ENCODE data around the gene MMP24.
"Not testable (repeated sequence)": the region's sequence is repeated elsewhere in the genome, so short reads cannot be mapped to it uniquely, and the experiment has no call there.

MMP24 gene

DNA sequence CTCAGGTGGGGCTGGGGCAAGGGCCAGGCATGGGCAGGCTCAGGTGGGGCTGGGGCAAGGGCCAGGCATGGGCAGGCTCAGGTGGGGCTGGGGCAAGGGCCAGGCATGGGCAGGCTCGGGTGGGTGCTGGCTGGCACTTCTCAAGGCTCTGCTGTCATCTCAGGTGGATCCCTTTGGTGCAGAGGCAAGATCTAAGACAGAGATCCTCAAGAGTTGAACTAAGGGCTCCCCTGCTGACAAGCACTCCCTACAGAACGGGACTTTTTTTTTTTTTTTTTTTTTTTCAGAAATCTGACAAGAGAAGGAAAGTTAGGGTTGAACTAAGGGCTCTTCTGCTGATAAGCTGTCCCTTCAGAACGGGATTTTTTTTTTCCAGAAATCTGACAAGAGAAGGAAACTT, 26.5 kb downstream of the MMP24 start:
- in situ Hi-C loops (cut with MboI; ENCODE audit: low sequenced_read_pairs): no loop called here

DNA sequence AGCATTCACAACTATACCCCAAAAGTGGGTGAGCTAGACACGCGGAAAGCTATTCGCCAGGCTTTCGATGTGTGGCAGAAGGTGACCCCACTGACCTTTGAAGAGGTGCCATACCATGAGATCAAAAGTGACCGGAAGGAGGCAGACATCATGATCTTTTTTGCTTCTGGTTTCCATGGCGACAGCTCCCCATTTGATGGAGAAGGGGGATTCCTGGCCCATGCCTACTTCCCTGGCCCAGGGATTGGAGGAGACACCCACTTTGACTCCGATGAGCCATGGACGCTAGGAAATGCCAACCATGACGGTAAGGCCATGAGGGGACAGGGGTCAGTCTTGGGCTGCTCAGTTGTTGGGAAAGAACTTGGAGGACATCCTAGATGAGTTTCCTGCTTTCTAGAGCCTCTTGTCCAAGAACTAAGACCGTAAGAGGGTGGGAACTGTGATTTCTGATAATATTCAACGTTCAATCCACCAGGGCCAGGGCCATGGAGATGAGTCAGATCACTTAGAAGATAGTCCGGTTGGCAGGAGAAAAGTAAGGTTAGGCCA, 28.0 kb downstream of the MMP24 start:
- in situ Hi-C loops (cut with MboI; ENCODE audit: low sequenced_read_pairs): no loop called here

DNA sequence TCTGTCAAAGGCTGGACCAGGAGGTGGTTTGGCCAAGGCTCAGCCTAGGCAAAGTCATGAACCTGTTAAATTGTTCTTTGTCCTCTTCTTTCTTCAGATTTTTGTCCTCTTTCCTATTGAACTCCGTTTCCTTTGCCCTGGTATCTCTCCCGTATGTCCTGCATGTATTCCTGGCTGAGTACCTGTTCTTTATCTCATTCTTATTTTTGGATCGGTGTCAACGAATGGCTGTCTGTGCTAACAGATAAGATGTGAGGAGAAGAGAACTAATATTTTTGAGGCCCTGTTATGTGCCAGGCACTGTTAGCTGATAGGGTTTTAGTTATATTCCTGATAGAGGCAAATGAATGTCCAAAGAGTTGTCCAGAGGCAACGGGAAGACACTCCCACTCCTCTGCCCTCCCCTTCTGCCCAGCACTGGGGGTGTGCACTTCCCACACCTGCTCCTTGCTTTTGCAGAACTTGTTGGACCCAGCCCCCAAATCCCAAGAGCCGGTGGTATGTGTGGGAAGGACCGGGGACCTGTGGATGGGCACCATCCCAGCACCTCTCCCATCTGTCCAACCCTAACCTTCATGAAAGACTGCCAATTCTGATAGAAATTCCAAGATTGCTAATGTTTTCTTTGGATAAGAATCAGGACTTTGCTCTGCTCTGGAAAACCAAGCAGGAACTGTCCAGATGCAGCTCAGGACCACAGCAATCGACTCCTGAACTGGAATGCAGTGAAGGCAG, 30.9 kb downstream of the MMP24 start:
- in situ Hi-C loops (cut with MboI; ENCODE audit: low sequenced_read_pairs): no loop called here

DNA sequence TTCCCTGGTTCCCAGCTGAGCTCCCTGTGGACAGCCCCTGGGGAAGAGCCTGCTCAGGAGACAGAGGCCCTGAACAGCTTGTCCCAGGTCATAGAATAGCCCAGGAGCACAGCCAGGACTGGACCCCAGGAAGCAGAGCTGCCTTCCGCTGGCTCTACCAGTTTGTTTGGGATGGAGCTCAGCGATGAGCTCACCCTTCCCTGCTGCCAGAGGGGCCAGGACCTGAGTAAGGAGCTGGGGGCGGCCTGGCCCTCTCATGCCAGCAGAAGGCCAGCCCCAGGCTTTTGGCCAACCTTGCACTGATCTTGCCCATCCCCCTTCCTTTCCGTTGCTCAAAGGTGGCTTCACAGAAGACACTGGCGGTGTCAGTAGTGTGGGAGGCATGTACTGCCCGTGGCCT, 33.9 kb downstream of the MMP24 start:
- in situ Hi-C loops (cut with MboI; ENCODE audit: low sequenced_read_pairs): no loop called here

DNA sequence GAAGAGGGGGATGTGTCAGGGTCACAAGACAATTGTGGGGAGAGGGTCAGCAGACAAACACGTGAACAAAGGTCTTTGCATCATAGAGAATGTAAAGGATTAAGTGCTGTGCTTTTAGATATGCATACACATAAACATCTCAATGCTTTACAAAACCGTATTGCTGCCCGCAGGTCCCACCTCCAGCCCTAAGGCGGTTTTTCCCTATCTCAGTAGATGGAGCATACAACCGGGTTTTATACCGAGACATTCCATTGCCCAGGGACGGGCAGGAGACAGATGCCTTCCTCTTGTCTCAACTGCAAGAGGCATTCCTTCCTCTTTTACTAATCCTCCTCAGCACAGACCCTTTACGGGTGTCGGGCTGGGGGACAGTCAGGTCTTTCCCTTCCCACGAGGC, 35.8 kb downstream of the MMP24 start:
- in situ Hi-C loops (cut with MboI; ENCODE audit: low sequenced_read_pairs): not testable (repeated sequence)

DNA sequence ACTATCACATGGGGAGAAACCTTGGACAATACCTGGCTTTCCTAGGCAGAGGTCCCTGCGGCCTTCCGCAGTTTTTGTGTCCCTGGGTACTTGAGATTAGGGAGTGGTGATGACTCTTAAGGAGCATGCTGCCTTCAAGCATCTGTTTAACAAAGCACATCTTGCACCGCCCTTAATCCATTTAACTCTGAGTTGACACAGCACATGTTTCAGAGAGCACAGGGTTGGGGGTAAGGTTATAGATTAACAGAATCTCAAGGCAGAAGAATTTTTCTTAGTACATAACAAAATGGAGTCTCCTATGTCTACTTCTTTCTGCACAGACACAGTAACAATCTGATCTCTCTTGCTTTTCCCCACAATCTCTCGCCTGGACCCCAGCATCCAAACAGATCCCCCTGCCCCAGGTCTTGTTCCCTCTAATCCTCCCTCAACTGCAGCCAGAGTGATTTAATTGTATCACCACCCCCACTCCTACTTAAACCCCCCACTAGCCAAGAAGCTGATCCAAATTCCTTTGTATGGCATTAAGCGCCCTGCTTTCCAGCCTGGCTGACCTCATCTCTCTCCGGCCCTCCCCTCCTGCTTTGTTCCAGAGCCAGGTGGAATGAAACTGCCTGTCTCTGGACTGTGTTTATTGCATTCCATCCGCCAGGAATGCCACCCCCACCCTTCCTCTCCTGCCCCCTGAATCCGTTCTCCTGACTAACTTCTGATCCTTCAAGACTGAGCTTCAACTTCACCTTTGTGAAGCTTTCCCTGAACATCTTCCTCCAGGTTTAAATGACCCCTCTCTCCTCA, 36.4 kb downstream of the MMP24 start:
- in situ Hi-C loops (cut with MboI; ENCODE audit: low sequenced_read_pairs): not testable (repeated sequence)

DNA sequence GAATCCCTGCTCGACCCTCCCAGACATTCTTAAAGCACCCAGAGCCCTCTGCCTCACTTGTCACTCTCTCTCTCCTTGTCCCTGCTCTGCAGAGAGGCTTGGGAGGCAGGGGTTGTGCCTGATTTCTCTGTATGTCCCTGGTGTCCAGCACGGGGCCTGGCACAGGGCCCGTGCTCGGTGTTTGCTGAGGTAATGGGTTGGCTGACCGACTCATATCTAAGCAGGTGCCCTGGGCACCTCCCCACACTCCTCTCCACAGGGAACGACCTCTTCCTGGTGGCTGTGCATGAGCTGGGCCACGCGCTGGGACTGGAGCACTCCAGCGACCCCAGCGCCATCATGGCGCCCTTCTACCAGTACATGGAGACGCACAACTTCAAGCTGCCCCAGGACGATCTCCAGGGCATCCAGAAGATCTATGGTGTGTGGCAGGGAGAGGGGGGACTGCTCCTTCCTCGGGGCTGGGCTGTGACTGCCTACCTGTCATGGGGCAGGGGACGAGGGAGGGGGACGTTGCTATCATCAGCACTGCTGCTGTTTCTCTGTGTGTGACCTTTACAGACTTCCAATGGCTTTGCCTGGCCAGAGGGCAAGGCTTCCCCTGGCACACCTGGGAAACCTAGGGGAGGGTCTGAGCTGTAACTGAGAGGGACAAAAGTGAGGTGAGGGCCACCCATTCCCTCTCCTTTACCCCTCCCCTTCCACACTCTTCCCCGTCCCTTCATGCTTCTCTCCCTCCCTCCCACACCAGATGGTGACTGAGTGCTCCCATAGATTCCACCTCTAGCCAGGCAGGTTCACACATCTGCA, 37.2 kb downstream of the MMP24 start:
- in situ Hi-C loops (cut with MboI; ENCODE audit: low sequenced_read_pairs): no loop called here

DNA sequence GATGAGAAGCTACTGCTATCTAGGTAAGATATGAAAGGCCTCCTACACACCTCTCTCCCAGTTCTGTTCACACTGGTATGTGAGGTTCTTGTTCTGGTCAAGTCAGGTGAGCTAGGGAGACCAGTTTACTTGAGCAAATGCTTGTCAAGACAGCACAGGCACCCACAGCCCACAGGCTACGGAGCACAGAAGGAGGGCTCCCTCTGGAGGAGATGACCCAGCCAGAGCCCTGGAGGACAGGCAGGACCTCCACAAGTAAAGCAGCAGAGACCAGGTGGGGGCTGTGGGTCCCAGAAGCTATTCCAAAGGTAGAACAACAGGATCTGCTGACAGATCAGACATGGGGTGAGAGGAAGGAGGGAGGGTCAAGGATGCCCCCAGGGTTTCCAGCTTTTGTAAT, 38.3 kb downstream of the MMP24 start:
- in situ Hi-C loops (cut with MboI; ENCODE audit: low sequenced_read_pairs): no loop called here

DNA sequence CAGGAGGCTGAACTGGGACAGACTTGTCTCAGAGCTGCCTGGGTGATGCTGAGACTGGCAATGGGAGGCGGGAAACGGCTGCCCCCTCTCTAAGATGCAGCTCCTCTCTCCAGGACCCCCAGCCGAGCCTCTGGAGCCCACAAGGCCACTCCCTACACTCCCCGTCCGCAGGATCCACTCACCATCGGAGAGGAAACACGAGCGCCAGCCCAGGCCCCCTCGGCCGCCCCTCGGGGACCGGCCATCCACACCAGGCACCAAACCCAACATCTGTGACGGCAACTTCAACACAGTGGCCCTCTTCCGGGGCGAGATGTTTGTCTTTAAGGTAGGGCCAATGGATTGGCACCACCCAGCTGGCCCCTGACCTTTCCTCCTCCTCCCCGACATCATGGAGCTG, 40.6 kb downstream of the MMP24 start:
- in situ Hi-C loops (cut with MboI; ENCODE audit: low sequenced_read_pairs): no loop called here

DNA sequence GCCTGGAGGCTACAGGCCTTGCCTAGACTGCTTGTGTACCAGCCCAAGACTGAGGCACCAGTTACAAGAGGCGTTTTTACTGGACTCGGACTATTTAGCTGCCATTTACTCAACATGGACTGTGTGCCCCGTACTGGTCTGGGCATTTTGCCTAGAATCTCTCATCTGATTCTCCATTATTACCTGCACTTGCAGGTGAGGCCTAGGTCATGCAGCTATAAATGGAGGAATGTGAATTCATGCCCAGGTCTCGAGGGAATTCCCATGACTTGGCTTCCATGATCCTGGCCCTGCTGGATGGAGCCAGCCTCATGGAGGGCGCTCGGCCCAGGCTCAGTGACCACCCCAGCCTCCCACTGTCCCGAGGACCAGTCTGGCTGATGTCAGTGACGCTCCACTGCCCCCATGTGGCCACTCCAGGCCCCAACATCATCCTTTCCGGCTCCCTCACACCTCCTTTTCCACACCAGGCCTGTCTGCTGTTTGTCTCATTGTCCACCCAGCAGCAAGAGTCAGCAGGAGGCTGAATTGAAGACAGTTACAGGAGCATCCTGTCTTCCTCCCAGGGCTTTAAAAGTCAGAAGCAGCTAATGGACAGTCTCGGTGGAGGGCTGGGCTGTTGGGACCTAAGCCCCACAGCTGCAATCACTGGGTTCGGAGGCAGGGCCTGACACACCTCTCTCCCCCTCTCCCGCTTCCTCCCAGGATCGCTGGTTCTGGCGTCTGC, 42.7 kb downstream of the MMP24 start:
- in situ Hi-C loops (cut with MboI; ENCODE audit: low sequenced_read_pairs): no loop called here

DNA sequence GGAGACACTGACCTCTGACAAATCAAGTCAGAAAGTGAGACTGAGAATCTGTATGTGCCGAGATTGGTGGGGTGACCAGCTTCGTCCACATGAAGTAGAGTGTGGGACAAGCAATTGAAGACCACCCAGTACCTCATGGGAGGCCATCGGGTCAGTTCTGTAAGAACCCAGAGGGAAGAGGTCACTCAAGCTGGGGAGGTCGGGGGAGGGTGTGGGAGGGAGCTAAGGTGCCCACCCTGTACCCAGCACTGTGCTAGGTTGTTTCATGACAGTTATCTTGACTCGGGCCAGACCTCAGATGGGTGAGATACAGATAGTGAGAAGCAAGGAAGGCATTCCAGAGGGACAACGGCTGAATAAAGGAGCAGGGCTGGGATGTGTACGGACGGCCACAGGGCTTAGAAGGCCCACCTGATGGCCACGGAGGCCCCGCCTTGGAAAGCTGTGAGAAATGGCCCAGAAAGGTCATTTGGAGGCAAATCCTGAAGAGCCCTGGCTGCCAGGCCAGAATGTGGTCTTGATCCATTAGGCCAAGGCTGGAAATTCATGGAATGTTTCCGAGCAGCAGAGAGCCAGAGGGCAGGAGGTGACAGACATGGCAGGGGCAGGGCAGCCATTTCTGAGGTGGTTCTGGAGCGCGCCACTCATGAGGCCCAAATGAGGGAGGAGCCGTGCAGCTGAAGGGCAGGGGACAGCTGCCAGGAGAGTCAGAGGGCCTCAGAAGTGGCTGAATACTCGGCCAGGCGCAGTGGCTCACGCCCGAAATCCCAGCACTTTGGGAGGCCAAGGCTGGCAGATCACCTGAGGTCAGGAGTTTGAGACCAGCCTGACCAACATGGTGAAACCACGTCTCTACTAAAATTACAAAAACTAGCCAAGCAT, 43.8 kb downstream of the MMP24 start:
- in situ Hi-C loops (cut with MboI; ENCODE audit: low sequenced_read_pairs): no loop called here

DNA sequence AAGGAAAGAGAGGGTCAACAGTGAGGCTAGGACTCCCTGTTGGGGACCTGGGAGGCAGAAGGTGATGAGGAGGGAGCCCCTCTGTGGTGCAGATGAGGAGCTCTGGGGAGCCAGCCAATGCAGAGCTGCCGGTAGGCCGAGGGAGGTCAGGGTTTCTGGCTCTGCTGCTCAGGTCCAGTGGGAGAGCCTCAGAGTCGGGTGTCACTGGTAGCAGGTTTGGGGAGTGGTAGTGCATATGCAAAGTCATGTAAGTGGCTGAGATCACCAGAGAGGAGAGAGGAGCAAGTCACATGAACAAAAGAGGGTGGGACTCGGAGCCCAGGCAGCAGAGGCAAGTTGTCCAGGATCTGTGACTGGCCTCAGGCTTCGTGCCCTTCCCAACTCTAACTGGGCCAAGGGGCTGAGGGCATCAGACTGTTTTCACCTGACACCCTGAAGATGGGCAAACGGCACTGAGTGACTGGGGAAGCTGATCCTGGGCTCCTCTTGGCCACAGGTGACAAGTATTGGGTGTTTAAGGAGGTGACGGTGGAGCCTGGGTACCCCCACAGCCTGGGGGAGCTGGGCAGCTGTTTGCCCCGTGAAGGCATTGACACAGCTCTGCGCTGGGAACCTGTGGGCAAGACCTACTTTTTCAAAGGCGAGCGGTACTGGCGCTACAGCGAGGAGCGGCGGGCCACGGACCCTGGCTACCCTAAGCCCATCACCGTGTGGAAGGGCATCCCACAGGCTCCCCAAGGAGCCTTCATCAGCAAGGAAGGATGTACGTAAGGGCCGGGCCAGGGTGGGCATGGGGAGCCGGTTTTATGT, 44.8 kb downstream of the MMP24 start:
- in situ Hi-C loops (cut with MboI; ENCODE audit: low sequenced_read_pairs): no loop called here

DNA sequence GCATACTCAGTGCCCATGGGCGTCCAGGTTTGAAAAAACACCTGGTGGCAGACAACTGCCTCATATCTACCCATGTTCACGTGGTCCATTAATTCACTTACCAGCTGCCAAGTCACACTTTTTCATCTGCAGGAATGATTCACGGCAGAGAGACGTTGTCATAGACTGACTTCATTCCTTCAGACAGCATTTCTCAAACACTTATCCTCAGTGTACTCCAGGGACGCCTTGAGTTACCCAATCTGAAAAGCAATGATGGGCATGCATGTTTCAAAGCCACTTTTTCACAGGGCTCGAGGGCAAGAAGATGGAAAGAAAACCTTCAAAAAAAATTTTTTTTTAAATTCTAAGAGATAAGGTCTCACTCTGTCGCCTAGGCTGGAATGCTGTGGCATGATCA, 45.4 kb downstream of the MMP24 start:
- in situ Hi-C loops (cut with MboI; ENCODE audit: low sequenced_read_pairs): no loop called here

DNA sequence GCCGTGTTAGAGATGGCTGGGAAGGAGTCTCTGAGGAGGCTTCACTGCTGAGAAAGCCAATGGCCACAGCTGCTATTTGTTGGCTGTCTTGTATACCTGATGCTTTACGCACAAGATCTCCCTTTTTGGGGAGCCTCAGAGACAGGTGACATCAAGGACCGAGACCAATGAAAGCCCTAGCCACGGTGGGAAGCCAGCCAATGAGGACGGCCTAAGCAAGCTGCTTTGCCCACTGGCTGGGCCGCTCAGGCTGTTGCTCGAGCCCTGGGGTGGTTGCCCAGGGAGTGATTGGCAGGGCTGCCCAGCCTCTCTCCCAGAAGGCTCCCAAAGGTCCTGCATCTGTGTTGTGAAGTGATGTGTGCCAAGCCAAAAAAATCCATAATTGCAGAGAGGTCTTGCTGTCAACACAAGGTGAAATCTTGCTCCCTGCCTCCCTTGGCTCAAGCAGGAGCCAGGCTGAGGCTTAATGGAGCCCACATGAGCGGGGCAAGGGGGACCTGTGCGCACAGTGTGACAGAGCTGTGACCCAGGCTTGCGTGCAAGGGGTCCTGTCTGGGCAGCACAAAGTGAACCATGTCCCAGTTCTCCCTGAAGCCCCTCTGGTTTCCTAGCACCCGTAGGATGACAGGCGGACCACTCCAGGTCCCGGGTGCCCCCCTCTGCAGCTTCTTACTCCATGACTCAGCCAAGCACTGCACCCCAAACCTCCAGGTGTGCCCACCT, 47.1 kb downstream of the MMP24 start:
- in situ Hi-C loops (cut with MboI; ENCODE audit: low sequenced_read_pairs): no loop called here

DNA sequence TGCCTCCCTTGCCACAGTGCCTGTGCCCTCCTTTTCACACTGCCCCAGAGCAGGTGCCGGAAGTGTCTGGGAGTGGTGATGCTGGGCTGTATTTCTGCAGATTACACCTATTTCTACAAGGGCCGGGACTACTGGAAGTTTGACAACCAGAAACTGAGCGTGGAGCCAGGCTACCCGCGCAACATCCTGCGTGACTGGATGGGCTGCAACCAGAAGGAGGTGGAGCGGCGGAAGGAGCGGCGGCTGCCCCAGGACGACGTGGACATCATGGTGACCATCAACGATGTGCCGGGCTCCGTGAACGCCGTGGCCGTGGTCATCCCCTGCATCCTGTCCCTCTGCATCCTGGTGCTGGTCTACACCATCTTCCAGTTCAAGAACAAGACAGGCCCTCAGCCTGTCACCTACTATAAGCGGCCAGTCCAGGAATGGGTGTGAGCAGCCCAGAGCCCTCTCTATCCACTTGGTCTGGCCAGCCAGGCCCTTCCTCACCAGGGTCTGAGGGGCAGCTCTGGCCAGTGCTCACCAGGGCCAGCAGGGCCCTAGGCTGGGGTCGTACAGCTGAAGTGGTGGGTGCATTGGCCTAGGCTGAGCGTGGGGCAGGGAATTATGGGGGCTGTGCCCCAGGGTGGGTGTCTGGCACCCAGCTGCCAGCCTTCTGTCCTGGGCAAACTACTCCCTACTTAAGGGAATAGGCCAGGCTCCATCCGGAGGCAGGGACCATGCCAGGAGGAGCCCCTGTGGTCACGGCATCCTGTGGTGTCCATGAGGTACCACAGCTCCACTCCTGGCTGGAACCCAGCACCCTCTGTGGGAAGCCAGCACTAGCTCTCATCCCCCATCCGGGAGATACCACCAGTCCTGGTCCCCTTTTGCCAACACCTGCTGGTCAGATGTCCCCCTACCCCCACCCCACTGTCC, 47.9 kb downstream of the MMP24 start:
- in situ Hi-C loops (cut with MboI; ENCODE audit: low sequenced_read_pairs): no loop called here

DNA sequence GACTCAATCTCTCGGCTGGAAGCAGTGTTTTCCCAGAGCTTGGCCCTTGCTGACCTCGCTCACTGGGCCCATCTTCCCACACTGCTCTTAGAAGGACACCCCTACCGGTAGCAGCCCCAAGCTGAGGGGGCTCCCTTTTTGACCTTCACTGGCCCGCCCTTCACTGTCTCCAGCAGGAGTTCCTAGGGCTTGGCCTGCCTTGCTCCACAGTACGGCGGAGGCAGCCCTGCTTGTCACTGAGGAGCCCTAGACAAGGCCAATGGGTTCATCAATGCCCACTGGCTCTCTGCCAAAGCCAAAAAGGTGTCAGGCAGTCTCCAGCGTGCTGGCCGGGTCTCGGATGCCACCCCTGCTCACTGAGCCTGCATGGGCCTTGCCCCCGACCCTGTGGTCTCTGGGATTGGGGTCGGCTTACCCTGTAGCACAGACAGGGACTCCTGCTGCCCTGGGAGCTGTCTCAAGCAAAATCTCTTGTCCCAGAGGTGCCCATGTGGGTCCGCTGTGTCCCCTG, 49.3 kb downstream of the MMP24 start:
- in situ Hi-C loops (cut with MboI; ENCODE audit: low sequenced_read_pairs): no loop called here

DNA sequence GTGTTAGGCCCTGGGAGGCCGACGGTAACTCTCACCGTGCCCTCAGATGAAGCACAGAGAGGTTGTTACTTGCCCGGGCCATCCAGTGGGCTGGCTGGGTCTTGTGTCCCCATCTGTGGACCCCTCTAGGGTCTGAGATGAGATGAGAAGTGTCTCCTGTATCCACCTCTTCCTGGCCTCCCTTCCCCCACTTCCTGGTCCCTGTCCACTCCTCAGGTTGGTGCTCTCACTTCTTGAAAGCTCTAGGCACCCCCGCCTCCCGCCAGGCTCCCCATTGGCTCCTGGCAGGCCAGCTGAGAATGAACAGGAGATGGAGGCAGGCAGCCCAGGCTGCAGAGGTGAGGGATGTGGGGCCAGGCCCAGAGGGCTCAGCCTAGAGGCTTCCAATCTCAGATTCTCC, 49.9 kb downstream of the MMP24 start:
- in situ Hi-C loops (cut with MboI; ENCODE audit: low sequenced_read_pairs): no loop called here
